HFFc6 (cell line): ENCODE results near the gene SRM. TPM values are rescaled to one million over a fixed set of nuclear protein-coding genes. Genes with fewer than 3 reads are reported as not detected.
"Not testable (repeated sequence)": the region's sequence is repeated elsewhere in the genome, so short reads cannot be mapped to it uniquely, and the experiment has no call there.

Experiments
- DNase-seq: peaks from one replicate; pipeline ENCODE4 v3.0.0-alpha.2; 2018
- H3K27ac Mint-ChIP-seq: 2 replicates; pipeline ENCODE4 v1.8.0; 2020; ENCODE audit warnings: mild to moderate bottlenecking, mixed read lengths
- H3K27me3 Mint-ChIP-seq: 2 replicates; pipeline ENCODE4 v1.8.0; 2021; ENCODE audit warnings: mild to moderate bottlenecking, moderate library complexity, mixed read lengths; ENCODE audit not compliant: insufficient read depth
- H3K36me3 Mint-ChIP-seq: 2 replicates; pipeline ENCODE4 v1.8.0; 2021; ENCODE audit warnings: low read depth, mixed read lengths
- H3K4me1 Mint-ChIP-seq: 2 replicates; pipeline ENCODE4 v1.8.0; 2020; ENCODE audit warnings: low read depth, mixed read lengths
- H3K4me3 Mint-ChIP-seq: 2 replicates; pipeline ENCODE4 v1.8.0; 2020; ENCODE audit warnings: mild to moderate bottlenecking, moderate library complexity, mixed read lengths
- H3K9me3 Mint-ChIP-seq: 2 replicates; pipeline ENCODE4 v1.8.0; 2020; ENCODE audit warnings: mild to moderate bottlenecking, mixed read lengths
- CTCF ChIP-seq: fragments of 200-600 bp; sonication (generic); IDR thresholded peaks from 2 replicates; pipeline ENCODE4 v1.5.0; 2021; ENCODE audit warnings: antibody characterized with exemption, mild to moderate bottlenecking
- total RNA-seq, 6 experiments: library from RNA; stranded (reverse); fragmentation: NEBNext Ultra II Directional; extraction: Animal tissue kit (Norgen Biotek cat#: 25700); gene quantifications; 2 replicates in 1 of 6; 3 replicates in 5 of 6; pipeline ENCODE4 v1.2.3, GENCODE V29; 2021

Gene SRM
- total RNA-seq, 6 experiments from 2014 or later: 262 to 308 (median 295) TPM

DNA sequence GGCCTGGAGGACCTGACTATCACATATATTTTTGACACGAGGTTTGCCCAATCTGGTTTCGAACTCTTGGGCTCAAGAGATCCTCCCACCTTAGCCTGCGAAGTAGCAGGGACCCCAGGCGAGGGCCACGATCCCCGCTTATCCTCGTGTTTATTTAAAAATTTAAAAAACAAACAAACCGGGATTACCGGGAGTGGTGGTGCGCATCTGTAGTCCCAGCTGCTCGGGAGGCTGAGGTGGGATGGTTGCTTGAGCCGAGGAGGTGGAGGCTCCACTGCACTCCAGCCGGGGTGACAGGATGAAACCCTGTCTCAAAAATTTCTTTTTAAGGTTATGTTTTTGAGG lies 40.3 kb upstream of the SRM start:
- Mint-ChIP-seq H3K9me3 (no peaks in the 10 kb centered on the region), H3K27me3 (no peaks in the 10 kb centered on the region), H3K27ac (peak overlapping the region; percentile 90), H3K4me3 (peak overlapping the region; percentile 95), H3K4me1 (peaks cover 12% of the 10 kb centered on the region), H3K36me3 (peaks cover 8% of the 10 kb centered on the region; the same call in 1 of the 2 replicates)
- no peak for TF ChIP-seq CTCF
- DNase-seq: no peak

- peaks cover 8% of the 10 kb centered on the region; the same call in 1 of the 2 replicates for H3K36me3 Mint-ChIP-seq
- peak within 1 kb of the TSS; percentile 90 for H3K27ac Mint-ChIP-seq
- no peak; the same call in 1 of the 2 replicates for TF ChIP-seq CTCF
- H3K4me1 Mint-ChIP-seq: peaks cover 12% of the 10 kb centered on the region
- no peaks in the 10 kb centered on the region for H3K9me3 Mint-ChIP-seq
- DNase-seq: peak; percentile 83
- no peaks in the 10 kb centered on the region for H3K27me3 Mint-ChIP-seq
- H3K4me3 Mint-ChIP-seq: peak within 1 kb of the TSS; percentile 95
These were observed 39.7 kb upstream of the SRM start, which contains the start of gene EXOSC10 for GRCh38 chr1:11099310-11100148. Gene EXOSC10 (minus strand): TSS chr1:11099869. CDS start chr1:11099831, 38 bp downstream.

- Mint-ChIP-seq H3K9me3 (no peaks in the 10 kb centered on the region), H3K36me3 (peaks cover 8% of the 10 kb centered on the region; the same call in 1 of the 2 replicates), H3K27ac (peak overlapping the region; percentile 90), H3K4me1 (peaks cover 12% of the 10 kb centered on the region), H3K27me3 (no peaks in the 10 kb centered on the region), H3K4me3 (peak overlapping the region; percentile 95)
- no peak for TF ChIP-seq CTCF
- DNase-seq: no peak
These were observed 39.1 kb upstream of the SRM start for GRCh38 chr1:11098931-11099309.

- H3K4me3 Mint-ChIP-seq, DNase-seq, H3K27me3 Mint-ChIP-seq, H3K9me3 Mint-ChIP-seq, H3K27ac Mint-ChIP-seq: not testable (repeated sequence)
- peaks cover 49% of the 10 kb centered on the region for H3K36me3 Mint-ChIP-seq
- peaks cover 14% of the 10 kb centered on the region for H3K4me1 Mint-ChIP-seq
These were observed 24.0 kb upstream of the SRM start for GRCh38 chr1:11083784-11084183.

- no peaks in the 10 kb centered on the region for H3K9me3 Mint-ChIP-seq
- peaks cover 19% of the 10 kb centered on the region for H3K4me1 Mint-ChIP-seq
- no peak for TF ChIP-seq CTCF
- peaks cover 47% of the 10 kb centered on the region for H3K36me3 Mint-ChIP-seq
- no peak overlapping the region for H3K4me3 Mint-ChIP-seq
- no peaks in the 10 kb centered on the region for H3K27me3 Mint-ChIP-seq
- peak overlapping the region; percentile 27; the same call in 1 of the 2 replicates for H3K27ac Mint-ChIP-seq
- DNase-seq: no peak
These were observed 21.1 kb upstream of the SRM start for GRCh38 chr1:11080931-11081330.

GRCh38 chr1:11078631-11079030 lies 18.8 kb upstream of the SRM start:
- peak; percentile 87 for DNase-seq
- H3K4me1 Mint-ChIP-seq: peaks cover 19% of the 10 kb centered on the region
- H3K27ac Mint-ChIP-seq: peak overlapping the region; percentile 61
- peaks cover 35% of the 10 kb centered on the region for H3K36me3 Mint-ChIP-seq
- H3K27me3 Mint-ChIP-seq: no peaks in the 10 kb centered on the region
- H3K4me3 Mint-ChIP-seq: no peak overlapping the region
- TF ChIP-seq CTCF: no peak
- H3K9me3 Mint-ChIP-seq: no peaks in the 10 kb centered on the region

GRCh38 chr1:11073398-11073797 lies 13.6 kb upstream of the SRM start:
- not testable (repeated sequence) for H3K27ac Mint-ChIP-seq, H3K27me3 Mint-ChIP-seq, H3K9me3 Mint-ChIP-seq, H3K4me1 Mint-ChIP-seq, H3K4me3 Mint-ChIP-seq, DNase-seq
- peaks cover 37% of the 10 kb centered on the region for H3K36me3 Mint-ChIP-seq
